PC-3 (cell line): ENCODE results near the gene IFNA2.

ENCODE experiments used
- CTCF ChIP-seq: fragments of 300-600 bp; sonication (generic); conservative IDR thresholded peaks from 2 replicates; pipeline ENCODE4 v1.5.1; 2017; ENCODE audit warnings: antibody characterized with exemption, low read depth, mild to moderate bottlenecking, low read length
- EZH2 ChIP-seq: fragments of 300-600 bp; sonication (generic); IDR thresholded peaks from one replicate; pipeline ENCODE4 v1.6.1; 2017; ENCODE audit warnings: antibody characterized with exemption, mild to moderate bottlenecking, low read length; ENCODE audit not compliant: unreplicated experiment
- EZH2phosphoT487 ChIP-seq: fragments of 300-600 bp; sonication (generic); IDR thresholded peaks from 2 replicates; pipeline ENCODE4 v1.6.1; 2018; ENCODE audit warnings: mild to moderate bottlenecking, antibody characterized with exemption, low read length, borderline replicate concordance

GRCh38 chr9:21381448-21382339, 3.5 kb downstream of the IFNA2 start:
- TF ChIP-seq CTCF (no peak), EZH2 (no peak), EZH2phosphoT487 (no peak)
